IPS DF 19.7 (cell line): ENCODE measurements around the gene TJP2.
"Not testable (repeated sequence)": the region's sequence is repeated elsewhere in the genome, so short reads cannot be mapped to it uniquely, and the experiment has no call there.

Experiments used
- DNase-seq: peaks from one replicate; pipeline ENCODE4 v3.0.0-alpha.2; 2013; ENCODE audit warnings: low read depth, low spot score

Gene TJP2

DNA sequence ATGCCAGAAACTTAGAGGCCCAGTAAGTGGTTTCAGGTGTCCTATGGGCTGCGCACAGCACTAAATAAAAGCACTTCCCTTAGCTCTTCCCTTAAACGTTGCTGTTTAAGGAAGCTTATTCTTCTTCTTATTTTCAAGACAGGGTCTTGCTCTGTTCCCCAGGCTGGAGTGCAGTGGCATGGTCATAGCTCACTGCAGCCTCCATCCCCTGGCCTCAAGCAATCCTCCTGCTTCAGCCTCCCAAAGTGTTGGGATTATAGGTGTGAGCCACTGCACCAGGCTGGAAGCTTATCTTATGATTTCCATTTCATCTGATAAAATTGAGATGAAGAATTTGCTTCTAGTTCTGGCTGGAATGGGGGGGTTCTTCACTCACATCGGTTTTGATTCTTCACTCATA lies 15.6 kb upstream of the TJP2 start:
- no peak for DNase-seq

- DNase-seq, result not testable (repeated sequence)
Observed at GRCh38 chr9:69164573-69164972, 9.5 kb upstream of the TJP2 start.

- DNase-seq, result no peak
Observed at GRCh38 chr9:69165581-69165980, 8.5 kb upstream of the TJP2 start.

DNA sequence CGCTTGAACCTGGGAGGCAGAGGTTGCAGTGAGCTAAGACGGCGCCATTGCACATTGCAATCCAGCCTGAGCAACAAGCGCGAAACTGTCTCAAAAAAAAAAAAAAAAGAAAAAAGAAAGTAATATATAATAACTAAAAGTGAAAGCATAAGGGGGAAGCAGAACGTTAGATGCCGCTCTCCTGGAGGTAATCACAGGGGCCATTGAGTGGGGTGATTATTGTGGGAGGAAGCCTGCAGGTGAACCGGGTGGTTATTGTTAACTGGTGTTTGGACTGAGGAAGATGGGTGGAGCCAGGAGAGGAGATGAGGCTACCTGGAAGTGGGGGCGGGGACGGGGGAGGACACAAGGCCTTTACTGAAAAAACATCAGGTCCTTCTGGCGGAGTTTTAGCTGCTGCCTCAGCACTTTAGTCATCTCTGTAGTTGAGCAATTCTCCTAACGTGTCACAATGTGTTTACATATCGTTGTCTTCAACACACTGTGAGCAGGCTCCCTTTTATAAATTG lies 5.3 kb upstream of the TJP2 start:
- DNase-seq, result no peak

- no peak for DNase-seq
Observed at GRCh38 chr9:69170231-69170630, 3.8 kb upstream of the TJP2 start.

DNA sequence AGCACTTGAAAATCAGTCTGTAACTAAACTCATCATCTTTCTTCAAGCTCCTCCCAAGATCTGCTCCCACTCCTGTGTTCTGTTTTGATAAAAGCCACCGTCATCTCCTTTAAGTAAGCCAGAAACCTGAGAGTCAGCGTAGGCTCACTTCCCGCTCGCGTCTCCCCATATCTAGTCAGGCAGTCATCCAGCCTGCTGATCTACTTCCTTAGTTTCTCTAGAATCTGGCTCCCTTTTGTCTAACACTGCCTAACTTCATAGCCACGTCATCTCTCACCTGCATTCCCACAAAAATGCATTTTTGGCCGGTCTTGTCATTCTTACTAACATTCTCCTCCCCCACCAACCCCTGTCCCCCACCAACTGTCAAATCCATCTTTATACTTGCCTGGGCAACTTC lies 3.0 kb upstream of the TJP2 start:
- no peak for DNase-seq

DNA sequence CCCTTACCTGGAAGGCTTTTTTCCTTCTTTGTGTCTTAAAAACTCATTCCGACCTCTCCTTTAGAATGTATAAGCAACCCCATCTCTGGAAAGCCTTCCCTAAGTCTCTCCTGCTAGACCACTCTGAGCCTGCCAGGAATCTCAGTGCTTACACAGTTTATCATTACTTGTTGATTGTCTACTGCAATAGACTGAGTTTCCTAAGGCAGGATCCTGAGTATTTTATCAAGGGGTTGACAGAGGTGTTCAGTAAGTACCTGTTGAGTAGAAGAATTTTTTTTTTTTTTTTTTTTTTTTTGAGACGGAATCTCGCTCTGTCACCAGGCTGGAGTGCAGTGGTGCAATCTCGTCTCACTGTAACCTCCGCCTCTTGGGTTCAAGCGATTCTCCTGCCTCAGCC lies 2.6 kb upstream of the TJP2 start:
- no peak for DNase-seq

DNA sequence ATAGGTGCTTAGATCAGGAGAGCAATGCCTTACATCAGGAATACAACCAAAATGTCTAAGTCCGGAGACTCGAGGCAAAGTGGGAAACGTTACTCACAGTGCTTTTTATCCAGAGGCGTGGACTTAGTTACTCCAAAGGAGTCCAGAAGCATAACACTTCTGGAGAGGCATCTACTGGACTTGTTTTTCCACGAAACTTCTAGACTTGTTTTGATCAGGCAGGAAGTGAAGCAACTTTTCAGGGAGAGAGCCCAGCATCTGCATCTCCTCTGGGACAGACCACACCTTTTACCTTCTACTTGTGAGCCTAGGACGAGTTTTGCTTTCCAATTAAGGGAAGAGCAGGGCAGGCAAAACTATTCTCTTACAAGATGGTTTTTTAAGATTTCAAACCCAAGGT lies 1.2 kb upstream of the TJP2 start:
- no peak for DNase-seq

DNA sequence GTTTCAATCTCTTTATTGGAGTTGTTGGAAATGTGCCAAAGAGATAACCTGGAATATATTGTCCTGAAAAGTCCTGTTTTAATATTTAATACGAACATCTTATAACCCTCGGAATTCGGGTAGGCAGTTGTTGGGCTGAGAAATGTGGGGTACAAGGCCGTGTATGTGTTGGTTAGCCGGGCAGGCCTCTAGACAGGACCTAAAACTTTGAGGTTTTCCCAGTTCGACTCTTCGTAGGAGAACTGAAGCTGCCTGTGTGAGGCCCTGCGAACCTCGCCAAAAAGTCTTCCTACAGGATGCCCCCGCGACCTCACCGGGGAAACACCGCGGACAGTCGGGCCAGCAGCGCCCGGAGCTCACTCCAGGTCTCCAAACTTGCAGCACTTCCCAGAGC lies 583 bp upstream of the TJP2 start:
- DNase-seq, result no peak

- no peak for DNase-seq
Observed at GRCh38 chr9:69174616-69175463, 763 bp downstream of the TJP2 start.

DNA sequence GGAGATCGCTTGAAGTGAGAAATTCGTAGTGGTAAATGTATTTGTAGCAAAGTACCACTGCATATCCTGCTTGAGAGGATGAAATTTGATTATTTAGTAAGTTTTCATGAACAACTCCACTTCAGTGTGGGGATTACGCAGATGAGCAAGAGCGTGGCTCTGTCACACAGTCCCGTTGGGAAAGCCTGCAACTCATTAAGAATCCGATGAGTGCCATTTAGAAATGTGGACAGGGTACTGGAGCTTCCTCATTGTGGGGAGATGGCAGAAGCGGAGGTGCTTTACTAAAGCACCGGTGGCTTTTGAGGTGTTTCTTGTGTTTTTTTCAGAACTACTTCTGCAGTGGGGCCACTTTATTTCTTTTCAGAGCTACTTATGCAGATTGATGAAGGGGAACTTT lies 1.4 kb downstream of the TJP2 start:
- no peak for DNase-seq

DNA sequence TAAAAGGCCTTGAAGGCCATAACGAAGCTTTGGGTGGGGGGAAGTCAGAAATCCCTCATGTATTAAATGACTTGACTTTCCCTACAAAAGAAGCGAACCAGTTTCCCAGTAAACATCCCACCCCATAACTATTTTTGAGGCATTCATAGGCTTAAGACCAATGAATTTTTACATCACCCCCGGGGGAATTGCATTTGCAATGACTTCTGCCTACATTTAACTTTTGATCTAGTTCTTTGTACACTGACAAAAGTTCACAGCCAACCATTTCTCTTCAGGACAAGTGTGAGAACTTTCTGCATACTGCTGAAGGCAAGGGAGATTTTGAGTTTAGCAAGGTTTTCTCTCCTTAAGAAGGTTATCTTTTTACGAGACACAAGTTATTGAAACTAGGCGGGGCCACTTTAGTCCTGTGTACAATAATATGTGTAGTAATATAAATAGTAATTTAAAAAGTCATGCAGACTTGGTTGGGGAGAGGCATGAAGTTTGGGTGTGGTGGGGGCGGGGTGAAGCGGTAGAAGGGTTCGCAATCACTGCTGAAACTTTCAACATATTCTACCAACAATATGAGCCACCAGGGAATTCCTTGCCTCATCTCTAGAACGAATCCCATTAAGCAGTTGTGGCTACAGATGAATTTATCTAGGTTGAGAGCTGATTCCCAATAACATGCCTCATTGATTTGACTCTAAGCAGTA lies 2.5 kb downstream of the TJP2 start:
- no peak for DNase-seq

GRCh38 chr9:69178583-69179011 lies 4.5 kb downstream of the TJP2 start:
- DNase-seq, result no peak

GRCh38 chr9:69179037-69179436 lies 5.0 kb downstream of the TJP2 start:
- DNase-seq, result no peak

DNA sequence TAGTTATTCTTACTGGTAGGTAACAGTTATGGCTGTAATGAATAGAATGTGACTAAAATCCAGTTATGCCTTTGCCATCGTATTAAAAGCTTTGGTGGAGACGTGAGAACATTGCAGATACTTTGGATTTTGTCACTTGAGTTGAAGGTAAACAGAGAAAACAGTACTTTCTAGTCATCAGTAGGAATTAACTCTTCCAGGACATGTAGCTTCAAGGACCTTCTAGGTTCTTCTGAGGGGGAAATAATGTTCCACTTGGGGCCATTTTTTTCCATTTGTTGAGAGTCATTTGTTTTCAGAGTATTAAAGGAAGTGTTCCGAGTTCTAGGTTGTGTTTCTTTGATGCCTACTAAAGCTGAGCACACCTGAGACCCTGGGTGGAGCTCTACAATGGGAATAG lies 6.1 kb downstream of the TJP2 start:
- no peak for DNase-seq

DNA sequence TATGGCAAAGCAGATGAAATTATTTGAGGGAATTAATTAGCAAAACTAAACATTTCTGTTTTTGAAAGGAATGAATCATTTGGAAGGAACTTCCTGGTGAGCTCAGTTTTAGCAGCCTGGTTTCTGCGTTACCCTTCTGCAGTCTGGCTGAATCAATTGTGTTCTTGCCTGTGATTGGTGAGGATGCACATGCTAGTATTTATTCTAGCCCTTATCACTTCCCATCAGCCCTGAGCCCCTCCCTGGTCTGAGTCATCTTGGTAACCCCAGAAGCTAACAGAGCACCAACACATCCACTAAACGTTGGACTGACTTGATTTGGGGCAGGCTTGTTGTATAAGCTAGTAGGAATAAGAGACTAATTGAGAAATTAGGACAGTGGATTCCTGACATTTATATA lies 6.6 kb downstream of the TJP2 start:
- no peak for DNase-seq

DNA sequence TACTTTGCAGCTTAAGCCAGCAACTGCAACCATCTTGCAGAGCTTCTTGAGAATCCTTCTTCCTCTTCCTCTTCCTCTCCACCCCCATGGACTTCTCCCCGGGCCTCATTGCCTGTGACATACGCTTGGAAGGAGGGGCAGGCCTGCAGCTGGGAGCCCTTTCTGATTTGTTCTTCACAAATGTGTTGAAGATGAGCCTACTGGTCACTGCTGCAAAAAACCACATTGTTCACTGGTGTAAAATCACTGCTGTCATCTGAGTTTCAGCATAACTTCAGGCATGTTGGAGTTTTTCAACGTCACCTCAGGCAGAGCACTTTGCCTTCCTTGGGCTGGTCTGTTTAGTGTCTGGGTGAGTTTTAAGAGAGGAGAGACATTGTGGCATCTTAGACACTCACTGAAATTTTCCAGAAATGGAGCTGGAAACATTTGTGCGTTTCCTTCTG lies 7.9 kb downstream of the TJP2 start:
- DNase-seq, result no peak

GRCh38 chr9:69184266-69184665 lies 10.2 kb downstream of the TJP2 start:
- DNase-seq, result no peak

DNA sequence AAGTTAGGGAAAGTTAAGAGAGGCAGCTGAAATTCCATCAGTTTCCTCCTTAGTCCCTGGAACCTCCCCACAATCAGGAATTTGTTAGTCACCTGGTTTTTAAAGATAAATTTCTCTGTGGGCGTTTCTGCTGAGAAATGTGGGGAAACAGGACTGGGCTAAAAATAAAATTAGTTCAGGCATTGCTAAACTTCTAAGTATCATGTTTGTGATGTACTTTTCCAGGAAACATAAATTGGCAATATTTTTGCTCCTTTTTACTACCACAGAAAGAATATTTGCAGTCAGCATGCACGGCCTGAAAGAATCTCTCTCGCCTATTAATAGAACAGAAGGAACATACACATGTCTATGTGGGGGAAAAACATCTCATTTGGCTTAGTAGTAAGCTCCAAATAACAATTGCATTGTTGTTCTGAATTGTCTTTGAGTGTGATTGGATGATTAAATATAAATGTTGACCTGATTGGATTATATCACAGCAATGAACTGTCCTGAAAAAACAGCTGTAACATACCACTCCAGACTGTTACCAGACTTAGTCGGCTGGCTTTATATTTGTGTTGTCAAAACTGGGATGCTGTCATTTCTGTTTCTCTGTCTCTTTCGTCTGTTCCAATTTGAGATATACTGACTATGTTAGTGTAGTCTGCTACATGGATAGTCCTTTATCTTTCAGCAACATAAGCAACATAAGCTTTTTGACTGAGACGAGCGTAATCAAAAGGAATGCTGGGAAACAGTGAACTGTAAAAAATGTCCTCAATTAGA lies 12.9 kb downstream of the TJP2 start:
- no peak for DNase-seq

DNA sequence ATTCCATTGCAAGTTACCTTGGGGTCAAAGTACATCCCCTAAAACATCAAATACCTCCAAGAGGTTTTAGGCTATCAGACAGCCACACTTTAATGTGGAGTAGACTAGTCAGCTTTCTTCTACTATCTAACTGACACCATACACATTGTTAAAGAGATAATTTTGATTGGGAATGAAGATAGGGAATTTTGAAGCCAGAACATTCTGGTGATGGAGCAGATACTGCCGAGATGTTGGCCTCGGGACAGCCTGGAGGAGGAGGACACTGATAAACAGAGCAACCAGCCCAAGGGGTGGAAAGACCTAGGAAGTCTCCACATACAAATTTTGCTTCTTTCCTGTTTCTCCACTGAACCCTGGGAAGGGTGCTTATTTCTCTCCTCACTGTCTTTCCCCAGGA lies 14.9 kb downstream of the TJP2 start:
- no peak for DNase-seq

GRCh38 chr9:69190086-69190862 lies 16.2 kb downstream of the TJP2 start:
- DNase-seq, result no peak

GRCh38 chr9:69190863-69191181 lies 16.7 kb downstream of the TJP2 start:
- no peak for DNase-seq
